GM19372 (cell line): ENCODE data around the gene SLC2A11.
A peak's percentile ranks its signal among the peaks of the same experiment; 100 is the strongest.
"Not testable (repeated sequence)": the region's sequence is repeated elsewhere in the genome, so short reads cannot be mapped to it uniquely, and the experiment has no call there.

Experiments
- ATAC-seq: cut with Tn5 transposase; IDR thresholded peaks from one replicate; pipeline ENCODE4 v1.9.1; 2021; ENCODE audit warnings: mild to moderate bottlenecking, low read depth, moderate library complexity; ENCODE audit not compliant: unreplicated experiment

Gene SLC2A11

DNA sequence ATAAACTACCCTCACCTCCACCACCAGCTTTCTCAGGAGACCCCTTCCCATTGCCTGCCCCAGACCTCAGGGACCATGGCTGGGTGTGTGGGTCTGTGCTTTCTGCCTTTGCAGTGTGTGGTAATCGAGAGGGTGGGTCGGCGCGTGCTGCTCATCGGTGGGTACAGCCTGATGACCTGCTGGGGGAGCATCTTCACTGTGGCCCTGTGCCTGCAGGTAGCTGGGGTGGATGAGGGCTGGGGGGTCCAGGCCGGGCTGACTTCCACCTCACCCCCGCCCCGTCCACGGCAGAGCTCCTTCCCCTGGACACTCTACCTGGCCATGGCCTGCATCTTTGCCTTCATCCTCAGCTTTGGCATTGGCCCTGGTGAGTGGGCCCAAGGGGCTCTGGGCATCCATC lies 26.0 kb downstream of the SLC2A11 start:
- no peak for ATAC-seq

DNA sequence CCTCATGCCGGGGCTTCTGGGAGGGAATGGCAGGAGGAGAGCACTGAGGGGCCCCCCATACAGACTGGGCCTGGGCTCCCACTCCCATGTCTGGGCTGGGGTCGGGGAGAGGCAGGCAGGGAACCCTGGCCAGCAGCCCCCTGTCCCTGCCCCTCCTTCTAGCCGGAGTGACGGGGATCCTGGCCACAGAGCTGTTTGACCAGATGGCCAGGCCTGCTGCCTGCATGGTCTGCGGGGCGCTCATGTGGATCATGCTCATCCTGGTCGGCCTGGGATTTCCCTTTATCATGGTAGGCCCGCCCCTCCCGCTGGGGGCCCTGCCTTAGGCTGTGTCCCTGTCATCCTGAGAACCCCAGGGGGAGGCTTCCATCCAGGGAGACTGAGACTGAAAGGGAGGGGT lies 26.5 kb downstream of the SLC2A11 start:
- no peak for ATAC-seq

DNA sequence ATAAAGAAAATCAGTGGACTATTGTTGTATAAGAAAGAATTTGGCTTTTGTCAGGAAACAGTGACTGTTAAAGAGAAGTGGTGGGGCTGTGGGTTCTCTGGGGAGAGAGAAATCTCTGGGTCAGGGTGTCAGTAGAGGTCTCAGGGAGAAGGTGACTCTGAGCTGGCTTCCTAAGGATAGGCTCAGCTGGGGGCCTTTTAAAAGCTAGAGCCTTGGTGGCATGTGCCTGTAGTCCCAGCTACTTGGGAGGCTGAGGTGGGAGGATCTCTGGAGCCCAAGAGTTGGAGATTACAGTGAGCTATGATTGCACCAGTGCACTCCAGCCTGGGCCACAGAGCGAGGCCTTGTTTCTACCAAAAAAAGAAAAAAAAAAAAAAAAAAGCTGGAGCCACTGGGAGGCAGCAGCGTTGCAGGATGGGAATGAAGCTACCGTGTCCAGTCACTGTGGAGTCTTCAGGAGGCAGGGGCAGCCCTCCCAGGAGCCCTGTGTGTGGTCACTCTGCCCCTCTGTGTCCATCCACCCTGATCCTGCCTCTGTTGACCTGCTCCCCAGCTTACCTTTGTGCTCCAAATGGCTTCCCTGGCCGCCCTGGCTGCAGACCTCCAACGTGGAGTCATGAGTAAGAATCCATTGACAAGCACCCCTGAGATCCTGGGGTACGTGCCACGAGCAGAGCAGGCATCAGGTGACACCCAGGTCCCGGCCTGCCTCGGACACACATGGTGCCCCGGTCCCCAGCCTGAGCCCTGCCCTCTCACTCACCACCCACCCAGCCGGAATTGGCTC lies 31.1 kb downstream of the SLC2A11 start:
- no peak for ATAC-seq

DNA sequence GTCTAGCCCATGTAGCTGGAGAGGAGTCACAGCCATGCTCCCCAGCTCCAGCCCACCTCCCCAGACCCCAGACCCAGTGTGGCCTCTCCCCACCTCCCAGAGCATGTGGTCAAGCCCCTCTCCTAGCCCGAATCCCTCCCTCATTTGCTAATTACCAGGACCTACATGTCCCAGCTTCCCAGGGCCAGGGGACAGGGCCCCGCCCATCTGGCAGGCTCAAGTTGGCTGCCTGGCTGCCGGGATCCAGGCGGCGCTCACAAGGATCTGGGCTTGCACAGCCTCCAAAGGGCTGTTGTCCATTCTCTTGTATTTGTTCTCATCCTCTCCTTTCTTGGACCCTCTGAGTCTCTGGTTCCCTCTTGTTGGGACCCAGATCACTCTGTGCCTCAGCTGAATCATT lies 31.9 kb downstream of the SLC2A11 start:
- no peak for ATAC-seq

DNA sequence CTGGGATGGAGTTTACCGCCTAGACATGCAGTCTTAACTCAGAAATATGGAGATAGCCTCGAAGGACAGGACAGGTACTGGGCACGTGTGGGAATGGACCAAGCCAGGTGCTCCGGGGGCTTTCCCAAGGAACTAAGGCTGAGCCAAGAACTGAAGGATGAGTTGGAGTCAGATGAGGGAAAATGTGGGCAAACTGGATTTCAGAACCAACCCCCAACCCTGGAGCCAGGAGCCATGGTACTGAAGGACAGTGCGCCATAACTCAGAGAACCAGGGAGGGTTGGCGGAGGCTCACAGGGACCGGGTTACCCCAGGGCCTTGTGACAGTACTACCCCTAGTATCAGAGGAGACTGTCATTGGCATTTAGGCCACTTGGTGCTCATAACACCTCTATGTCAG lies 34.1 kb downstream of the SLC2A11 start:
- ATAC-seq: no peak

DNA sequence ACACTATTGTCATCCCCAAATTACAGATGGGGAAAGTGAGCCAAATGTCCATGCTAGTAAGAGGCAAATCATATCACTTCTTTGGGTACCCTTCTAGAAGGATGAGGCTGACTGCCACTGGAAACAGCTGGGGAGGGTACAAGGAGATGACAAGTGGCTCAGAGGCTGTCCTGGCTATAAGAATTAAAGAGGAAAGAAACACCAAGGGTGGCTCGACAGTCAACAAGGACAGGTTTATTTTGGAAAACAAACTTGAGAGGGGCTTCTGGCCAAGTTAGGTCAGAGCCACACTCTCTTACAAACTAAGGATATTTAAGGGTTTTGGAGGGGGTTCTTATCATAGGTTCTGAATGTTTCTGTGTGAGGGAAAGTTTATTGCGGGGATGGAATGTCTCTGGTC lies 34.5 kb downstream of the SLC2A11 start:
- no peak for ATAC-seq

DNA sequence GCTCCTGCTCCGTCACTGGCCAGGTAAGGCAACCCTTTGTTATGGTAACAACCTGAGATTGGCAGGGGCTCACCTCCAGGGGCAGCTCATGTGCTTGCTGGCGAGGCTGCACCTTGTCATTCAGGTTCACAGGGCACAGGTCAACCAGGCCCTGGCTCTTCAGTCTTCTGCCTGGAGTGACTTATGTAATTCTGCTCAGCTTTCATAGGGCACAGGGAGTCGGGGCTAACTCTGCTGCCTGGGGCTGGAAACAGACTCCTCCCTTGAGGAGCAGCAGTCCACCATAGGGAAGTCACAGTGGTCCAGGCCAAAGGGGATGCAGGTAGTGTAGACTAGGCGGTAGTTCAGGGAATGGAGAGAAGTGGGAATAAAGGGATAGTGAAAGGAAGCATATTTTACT lies 35.0 kb downstream of the SLC2A11 start:
- ATAC-seq: no peak

DNA sequence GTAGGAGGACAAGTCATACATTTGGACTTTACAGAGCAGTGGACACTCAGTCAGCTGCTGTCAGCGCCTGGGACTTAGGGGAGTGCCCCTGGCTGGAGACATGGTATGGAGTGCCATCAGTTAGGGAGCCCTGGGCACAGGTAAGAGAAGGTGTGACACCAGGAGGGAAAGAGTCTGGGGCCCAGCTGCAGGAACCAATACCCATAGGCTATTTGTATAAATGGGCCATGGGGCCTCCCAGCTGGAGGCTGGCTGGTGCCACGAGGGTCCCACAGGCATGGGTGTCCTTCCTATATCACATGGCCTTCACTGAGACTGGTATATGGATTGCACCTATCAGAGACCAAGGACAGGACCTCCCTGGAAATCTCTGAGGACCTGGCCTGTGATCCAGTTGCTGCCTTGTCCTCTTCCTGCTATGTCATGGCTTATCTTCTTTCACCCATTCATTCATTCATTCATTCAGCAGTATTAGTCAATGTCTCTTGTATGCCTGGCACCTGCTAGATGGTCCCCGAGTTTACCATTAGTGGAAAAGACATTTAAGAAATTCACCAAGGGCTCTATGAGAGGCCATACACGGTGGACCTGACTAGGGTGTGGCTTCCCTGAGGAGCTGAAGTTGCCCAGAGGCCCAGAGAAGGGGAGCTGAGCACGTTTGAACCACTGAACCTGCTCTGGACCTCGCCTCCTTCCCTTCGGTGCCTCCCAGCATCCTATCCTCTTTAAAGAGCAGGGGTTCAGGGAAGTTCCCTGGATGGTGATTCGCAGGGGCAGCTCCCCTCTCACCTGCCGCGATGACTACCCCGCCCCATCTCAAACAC lies 35.7 kb downstream of the SLC2A11 start:
- ATAC-seq: no peak

DNA sequence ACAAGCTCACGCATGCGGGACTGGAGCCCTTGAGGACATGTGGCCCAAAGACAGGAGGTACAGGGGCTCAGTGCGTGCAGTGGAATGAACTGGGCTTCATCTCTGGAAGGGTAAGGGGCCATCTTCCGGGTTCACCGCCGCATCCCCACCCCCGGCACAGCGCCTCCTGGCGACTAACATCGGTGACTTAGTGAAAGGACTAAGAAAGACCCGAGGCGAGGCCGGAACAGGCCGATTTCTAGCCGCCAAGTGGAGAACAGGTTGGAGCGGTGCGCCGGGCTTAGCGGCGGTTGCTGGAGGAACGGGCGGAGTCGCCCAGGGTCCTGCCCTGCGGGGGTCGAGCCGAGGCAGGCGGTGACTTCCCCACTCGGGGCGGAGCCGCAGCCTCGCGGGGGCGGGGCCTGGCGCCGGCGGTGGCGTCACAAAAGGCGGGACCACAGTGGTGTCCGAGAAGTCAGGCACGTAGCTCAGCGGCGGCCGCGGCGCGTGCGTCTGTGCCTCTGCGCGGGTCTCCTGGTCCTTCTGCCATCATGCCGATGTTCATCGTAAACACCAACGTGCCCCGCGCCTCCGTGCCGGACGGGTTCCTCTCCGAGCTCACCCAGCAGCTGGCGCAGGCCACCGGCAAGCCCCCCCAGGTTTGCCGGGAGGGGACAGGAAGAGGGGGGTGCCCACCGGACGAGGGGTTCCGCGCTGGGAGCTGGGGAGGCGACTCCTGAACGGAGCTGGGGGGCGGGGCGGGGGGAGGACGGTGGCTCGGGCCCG lies 36.5 kb downstream of the SLC2A11 start, which contains the start of gene MIF:
TSS of gene MIF (plus strand) at position 439 of the 765 bp plus-strand sequence. CDS start at position 531, 92 bp downstream.
- peak; percentile 73 for ATAC-seq

DNA sequence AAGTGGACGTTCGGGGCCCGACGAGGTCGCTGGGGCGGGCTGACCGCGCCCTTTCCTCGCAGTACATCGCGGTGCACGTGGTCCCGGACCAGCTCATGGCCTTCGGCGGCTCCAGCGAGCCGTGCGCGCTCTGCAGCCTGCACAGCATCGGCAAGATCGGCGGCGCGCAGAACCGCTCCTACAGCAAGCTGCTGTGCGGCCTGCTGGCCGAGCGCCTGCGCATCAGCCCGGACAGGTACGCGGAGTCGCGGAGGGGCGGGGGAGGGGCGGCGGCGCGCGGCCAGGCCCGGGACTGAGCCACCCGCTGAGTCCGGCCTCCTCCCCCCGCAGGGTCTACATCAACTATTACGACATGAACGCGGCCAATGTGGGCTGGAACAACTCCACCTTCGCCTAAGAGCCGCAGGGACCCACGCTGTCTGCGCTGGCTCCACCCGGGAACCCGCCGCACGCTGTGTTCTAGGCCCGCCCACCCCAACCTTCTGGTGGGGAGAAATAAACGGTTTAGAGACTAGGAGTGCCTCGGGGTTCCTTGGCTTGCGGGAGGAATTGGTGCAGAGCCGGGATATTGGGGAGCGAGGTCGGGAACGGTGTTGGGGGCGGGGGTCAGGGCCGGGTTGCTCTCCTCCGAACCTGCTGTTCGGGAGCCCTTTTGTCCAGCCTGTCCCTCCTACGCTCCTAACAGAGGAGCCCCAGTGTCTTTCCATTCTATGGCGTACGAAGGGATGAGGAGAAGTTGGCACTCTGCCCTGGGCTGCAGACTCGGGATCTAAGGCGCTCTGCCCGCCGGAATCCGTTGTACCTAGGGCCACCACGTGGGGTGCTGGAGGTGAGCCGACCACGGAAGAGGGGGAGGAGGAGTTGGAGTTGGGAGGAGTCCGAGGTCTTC lies 37.3 kb downstream of the SLC2A11 start:
- ATAC-seq: peak; percentile 11

DNA sequence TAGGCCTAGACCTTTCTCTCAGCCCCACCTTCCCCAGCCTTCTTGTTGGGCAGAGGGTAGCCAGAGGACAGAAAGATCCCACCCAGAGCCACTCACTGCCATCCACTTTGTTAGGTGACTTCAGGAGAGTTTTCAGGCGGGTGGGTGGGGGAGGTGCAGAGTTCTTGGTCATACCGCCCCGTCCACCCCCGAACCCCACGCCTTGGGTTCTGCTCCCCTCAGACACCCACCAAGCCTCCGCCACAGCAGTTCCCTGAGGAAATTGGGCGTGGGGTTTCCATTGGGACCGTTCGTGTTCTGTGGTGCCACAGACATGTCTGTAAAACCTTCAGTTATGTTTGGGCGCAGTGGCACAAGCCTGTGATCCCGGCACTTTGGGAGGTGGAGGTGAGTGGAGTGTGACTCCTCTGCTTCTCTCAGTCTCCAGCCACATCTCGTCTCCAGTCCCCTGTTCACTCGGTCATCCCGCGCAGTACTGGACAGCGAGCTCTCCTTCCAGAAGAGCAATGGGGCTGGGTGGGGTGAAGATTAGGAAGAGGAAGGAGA lies 38.0 kb downstream of the SLC2A11 start:
- ATAC-seq: no peak

DNA sequence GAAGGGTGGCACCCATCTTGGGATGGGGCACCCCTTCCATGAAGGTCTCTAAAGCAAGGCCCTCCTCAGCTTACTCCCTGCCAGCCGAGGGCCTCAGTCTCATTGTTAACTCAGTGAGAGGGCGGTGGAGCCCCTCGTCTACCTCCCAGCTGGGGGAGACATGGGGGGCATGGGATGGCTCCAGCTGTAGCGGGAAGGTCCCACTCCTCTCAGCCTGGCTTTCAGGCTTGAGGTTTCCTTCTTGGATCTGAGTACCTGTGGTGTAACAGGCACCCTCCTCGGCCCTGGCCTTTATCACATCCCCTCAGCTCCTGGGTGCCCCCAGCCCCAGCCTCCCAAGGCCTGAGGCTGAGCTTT lies 38.5 kb downstream of the SLC2A11 start:
- no peak for ATAC-seq

DNA sequence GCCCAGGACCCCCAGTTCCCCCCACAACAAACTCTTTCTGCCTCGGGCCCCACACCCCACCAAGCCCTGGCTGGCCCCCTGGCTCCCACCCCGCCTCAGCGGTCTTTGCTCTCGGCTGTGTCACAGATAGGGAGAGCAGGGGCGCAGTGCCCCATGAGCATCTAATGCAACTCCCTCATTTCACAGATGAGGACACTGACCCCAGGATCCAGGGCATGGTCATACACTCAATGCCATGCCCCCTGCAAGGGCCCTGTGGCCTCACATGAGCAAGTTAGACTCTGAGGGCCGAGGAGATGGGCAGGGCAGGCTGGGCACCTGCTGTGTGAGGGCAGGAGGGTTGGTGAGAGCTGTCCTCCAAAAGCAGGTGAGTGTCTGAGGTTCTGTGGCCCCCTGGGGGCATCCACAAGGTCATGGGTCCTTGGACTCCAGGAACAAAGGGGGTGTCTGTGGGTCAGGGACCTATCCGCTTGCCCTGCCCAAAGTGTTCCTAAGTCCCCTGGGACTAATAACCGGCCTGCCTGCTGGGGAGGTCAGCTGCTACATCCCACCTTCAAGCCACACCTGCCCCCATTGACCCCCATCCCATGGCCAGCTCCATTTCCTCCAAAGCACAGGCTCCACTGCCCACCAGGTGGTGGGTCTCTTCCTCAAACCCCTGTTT lies 39.0 kb downstream of the SLC2A11 start:
- ATAC-seq: no peak

DNA sequence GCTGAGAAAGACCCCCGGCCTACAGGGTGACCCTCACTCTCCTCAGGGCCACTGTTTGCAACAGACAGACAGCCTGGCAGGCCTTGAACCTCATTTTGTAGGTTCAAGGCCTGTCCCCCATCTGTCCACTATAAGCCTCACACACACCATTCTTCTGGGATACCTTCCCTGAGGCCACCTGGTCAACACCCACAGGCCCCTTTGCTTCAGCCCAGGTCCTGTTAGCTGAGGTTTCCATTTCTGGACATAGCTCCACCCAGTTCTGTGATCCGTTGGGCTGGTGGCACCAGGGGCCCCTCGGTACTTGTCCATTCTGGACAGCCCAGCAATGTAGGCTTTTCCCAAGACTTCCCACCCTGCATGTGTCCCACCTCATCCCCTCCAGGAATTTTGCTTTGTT lies 39.6 kb downstream of the SLC2A11 start:
- ATAC-seq: no peak

DNA sequence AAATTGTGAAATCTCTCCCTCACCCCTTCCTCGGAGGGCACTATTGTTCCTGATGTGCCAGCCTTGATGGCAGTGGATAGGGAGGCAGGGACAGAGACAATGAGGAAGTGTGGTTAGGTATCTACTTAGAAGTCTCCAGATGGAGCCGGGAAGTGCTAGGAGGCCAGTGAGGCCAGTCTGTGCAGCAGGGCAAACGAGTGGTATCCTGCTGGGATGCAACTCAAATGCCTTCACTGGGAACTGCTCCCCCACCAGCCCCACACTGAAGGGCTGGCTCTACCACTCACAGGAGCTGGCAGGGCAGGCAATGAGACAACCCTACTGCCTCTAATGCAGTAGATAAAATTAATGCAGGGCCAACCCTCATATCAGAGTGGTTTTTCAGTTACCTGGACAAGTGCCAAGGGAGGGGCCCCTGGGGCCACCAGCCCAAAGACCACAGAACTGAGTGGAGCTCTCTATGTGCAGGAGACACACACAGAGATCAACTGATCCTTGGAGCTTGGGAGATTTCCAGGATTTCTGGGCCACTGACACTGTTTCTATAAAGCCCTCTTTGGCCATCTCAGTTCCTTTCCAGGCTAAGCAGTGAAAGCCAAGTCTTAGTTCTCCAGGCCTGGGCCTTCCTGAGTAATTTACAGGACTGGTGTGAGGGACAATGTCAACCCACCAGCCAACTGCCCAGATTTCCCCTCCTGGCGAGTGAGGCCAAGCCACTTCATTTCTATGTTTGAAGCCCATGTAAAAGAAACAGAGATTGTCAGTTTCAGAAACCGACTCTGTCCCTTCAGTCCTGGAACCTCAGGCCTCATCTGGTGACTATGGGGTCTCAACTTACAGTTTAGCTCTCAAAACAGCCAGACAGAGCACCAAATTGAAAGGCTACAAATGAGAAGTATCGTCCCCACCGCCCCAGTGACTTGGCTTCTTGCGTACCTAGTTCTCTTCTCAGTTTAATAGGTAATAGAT lies 40.6 kb downstream of the SLC2A11 start:
- ATAC-seq: no peak

DNA sequence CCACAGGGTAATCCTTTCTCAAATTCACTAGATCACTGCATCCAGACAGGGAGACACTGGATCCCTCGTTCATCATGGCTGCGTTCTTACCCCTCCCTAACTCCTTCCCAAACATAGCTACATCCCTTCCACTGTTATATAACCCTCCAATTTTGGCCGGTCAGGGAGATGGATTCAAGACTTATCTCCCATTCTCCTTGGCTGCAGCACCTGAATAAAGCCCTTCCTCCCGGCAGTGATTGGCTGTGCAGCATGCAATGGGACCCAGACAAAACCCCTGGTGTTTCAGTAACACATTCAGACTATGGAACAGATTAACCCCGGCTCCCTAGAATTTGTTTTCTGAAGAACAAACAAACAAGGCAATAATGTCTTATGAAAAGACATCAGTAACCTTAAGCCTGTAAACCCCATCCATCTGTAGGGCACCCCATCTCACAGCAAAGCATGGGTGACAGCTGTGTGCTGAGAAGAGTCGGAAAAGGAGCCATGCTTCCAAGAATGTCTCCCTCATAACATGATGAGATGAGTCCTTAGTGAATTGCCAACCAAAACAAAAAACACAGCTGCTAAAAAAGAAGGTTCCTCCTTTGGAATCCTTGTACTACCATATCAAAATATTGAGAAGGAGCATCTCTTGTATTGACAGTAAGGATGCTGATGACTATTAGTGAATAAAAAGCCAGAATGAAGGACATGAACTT lies 41.5 kb downstream of the SLC2A11 start:
- ATAC-seq: no peak

DNA sequence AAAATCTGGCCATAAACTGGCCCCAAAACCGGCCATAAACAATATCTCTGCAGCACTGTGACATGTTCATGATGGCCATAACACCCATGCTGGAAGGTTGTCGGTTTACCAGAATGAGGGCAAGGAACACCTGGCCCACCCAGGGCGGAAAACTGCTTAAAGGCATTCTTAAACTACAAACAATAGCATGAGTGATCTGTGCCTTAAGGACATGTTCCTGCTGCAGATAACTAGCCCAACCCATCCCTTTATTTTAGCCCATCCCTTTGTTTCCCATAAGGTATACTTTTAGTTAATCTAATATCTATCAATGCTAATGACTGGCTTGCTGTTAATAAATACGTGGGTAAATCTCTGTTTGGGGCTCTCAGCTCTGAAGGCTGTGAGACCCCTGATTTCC lies 42.6 kb downstream of the SLC2A11 start:
- not testable (repeated sequence) for ATAC-seq

DNA sequence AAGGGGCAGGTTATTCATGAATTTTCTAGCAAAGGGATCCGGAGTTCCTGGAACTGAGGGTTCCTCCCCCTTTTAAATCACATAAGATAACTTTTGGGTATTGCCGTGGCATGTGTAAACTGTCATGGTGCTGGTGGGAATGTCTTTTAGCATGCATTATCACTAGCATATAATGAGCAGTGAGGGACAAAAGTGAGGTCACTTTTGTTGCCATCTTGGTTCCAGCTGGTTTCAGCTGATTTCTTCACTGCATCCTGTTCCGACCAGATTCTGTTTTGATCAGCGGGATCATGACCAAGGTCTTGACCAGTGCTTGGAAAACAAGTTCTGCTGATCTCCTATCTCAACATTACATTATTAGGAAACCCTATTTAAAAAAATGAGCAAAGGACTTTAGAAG lies 43.9 kb downstream of the SLC2A11 start:
- ATAC-seq: no peak
